Thyroid gland (tissue), 4 donors: Measurements from ENCODE around the gene NXT1.

ENCODE experiments used
- POLR2A ChIP-seq, 2 donors: fragments of 450-650 bp; IDR thresholded peaks; one replicate each; pipeline ENCODE4 v1.6.1; 2017; ENCODE audit warnings: antibody characterized with exemption in 2 of 2, mild to moderate bottlenecking in 2 of 2, moderate library complexity in 1 of 2
- TF ChIP-seq, protein P1 (sequence below), 6 experiments: fragments of 200-600 bp in 3 of 6; fragments of 450-650 bp in 3 of 6; sonication (generic) in 3 of 6; IDR thresholded peaks; one replicate each; pipeline ENCODE4 v1.5.1; 2016 to 2019; ENCODE audit warnings: antibody characterized with exemption in 6 of 6, mild to moderate bottlenecking in 2 of 6, inconsistent platforms in 1 of 6, moderate library complexity in 1 of 6

DNA sequence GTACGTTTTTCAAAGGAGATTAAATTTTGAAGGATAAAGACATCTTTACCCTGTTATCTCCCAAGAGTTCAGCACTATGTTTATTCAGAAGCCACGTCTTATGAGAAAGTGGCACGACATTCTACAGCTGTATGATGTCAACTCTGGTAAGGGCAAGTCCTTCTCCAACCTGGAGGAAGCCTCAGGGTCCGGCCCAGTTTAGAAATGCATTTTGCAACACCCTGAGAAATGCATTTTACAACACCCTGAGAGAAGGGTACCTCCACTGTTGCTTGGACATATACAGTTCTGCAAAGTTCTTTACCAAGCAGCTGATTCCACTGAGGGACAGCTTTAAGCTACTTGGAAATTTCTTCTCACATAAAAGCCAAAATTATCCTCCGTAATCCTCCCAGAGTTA lies 53.2 kb downstream of the NXT1 start:
- TF ChIP-seq, protein P1, sequence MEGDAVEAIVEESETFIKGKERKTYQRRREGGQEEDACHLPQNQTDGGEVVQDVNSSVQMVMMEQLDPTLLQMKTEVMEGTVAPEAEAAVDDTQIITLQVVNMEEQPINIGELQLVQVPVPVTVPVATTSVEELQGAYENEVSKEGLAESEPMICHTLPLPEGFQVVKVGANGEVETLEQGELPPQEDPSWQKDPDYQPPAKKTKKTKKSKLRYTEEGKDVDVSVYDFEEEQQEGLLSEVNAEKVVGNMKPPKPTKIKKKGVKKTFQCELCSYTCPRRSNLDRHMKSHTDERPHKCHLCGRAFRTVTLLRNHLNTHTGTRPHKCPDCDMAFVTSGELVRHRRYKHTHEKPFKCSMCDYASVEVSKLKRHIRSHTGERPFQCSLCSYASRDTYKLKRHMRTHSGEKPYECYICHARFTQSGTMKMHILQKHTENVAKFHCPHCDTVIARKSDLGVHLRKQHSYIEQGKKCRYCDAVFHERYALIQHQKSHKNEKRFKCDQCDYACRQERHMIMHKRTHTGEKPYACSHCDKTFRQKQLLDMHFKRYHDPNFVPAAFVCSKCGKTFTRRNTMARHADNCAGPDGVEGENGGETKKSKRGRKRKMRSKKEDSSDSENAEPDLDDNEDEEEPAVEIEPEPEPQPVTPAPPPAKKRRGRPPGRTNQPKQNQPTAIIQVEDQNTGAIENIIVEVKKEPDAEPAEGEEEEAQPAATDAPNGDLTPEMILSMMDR (IDR thresholded peaks at IDR 0.05), result no peak
- no peak for TF ChIP-seq POLR2A (IDR thresholded peaks at IDR 0.05)
